RPMI8226 (cell line): ENCODE results near the gene TCL1A.

ENCODE experiments used
- DNase-seq: peaks from one replicate; pipeline ENCODE4 v3.0.0-alpha.2; 2015

The TCL1A gene

DNA sequence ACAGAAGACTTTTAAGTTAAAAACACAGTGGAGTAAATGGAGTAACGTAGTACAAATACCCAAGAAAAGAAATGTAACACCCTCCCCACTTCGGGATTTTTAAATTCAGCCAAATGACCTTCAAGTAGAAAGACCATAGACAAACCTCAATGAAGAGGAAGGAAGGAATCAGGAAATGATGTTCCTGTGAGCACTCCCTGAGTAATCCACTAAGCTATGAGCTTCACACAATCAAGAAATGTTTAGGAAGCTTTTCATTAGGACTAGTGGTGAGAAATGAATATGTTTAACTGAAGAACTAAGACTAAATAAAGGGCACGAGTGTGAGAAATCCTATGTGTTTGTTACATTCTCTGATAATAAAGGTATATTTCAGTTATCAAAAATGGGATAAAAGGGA, 10.1 kb downstream of the TCL1A start:
- DNase-seq = no peak

DNA sequence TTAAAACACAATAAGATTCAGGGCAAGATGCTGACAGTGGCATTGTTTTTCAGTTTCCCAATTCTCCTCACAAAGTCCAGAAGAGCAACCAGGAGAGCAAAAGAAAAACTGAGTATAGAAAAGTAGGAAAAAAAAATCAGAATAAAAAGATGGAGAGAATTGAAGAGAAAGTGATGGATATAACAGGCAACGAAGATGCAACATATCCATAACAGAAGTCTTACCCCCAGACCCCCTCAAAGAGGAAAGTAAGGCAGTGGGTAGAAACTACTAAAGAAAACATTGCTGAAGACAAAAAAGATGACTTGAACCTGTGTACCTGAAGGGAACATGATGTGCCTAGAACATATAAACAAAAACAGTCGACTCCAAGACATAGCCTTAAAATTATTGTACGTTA, 10.6 kb downstream of the TCL1A start:
- DNase-seq = no peak

DNA sequence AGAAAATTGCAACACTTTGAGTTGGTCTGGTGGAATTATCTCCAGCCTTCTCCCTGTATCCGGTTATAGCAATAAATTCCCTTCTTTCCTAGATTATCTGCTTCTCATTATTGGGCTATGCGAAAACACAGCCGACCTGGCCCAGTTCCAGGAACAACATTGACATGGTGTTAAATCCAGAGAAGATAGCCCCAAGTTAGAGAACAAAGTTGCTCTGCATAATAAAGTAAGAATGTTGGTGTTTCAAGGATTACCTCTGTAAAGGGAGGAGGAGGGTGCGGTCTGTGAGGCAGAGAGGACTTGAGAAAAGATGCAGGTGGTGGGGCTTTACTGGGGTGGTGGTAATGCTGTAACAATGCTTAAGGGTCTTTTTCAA, 12.1 kb downstream of the TCL1A start:
- DNase-seq = no peak

DNA sequence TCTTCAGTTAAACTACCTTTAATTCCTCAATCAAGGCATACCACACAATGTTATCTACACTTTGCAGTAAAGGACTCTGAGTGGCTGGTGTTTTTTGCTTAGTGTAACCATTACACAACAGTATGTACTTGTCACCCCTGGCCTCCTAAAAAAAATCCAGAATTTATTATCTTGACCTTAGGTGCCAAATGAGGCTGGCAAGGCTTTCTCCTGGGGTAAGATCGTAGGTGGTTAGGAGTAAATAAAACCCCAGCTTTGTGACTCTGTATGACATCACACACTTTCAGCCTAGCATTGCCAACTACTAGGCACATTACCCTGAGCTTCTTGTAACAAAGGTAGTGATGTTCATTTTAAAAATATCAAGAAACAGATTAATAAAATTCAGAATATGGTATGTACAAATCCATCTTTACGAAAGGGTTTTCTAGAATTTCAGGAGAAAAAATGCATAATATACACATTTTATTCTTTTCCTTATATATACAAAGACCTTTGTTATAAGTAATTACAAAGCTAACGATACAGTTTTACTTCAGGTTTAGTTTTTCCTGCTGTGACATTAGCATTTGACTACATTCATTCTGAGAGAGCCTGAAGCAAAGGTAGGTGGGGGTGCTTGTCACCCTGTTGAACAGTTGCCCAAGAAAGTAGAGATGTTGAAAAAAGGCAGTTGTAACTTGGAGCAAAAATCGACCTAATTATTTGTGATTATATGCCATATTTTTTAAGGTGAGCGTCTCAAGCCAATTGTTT, 13.5 kb downstream of the TCL1A start:
- no peak for DNase-seq

DNA sequence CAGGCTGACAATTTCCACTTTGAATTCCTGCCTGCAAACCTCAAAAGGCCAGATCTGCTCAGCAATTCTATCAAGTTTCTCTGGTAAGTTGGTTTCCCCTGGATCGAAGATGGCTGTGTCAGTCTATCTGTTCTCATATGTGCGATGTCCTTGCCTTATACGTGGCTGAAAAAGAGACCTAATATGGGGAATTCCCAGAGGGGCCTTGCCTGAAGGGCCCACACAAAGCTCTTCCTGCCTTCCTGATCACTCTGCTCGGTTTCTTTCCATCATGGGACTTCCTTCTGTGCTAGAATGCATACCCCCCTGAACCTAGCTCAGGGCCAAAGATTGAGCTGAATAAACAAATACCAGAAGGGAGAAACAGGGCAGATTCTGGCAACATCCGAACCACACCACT, 14.5 kb downstream of the TCL1A start:
- no peak for DNase-seq

DNA sequence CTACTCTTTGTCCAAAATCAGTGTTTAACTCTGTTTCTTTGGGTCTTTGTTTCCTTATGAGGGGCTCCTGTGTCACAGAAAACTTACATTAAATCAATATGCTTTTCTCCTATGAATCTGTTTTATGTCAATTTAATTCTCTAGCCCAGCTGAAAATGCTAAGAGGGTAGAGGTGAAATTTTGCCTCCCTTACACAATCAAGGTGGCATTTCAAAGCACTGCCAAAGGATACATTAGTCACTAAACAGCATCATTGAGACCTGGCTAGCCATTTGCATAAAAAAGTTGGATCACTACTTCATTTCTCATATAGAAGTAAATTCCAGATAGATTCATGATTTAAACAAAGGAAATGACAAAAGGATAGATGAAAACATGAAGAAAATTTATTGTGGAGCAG, 15.6 kb downstream of the TCL1A start:
- no peak for DNase-seq

DNA sequence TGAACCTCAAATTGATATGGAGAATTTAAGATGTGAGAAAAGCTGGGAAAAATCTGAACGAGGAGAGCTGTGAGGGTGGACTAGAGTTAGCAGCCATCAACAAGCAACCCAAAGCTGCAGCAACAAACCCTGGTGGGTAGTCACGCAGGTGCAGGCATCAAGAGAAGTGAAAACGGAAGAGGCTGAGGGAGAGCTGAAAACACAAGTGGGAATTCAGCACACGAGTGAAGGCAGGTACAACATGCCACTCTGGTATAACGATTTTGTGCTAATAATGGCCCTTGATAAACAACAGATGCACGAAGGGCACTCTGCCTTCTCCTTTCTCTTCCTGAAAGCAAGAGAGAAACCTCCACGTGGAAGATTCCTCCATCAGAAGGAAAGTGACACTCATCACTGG, 16.2 kb downstream of the TCL1A start:
- DNase-seq = no peak

DNA sequence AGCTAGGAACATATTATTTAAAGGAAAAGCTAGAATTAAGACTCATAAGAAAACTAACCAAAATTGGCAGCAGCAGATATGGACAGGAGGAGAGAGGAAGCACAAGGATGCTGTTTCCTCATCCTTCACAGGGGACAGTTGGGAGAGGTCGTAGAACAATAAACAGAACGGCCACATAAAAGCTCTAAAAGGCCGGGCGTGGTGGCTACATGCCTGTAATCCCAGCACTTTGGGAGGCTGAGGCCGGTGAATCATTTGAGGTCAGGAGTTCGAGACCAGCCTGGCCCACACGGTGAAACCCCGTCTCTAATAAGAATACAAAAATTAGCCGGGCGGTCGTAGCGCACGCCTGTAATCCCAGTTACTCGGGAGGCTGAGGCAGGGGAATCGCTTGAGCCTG, 17.2 kb downstream of the TCL1A start:
- DNase-seq = no peak

DNA sequence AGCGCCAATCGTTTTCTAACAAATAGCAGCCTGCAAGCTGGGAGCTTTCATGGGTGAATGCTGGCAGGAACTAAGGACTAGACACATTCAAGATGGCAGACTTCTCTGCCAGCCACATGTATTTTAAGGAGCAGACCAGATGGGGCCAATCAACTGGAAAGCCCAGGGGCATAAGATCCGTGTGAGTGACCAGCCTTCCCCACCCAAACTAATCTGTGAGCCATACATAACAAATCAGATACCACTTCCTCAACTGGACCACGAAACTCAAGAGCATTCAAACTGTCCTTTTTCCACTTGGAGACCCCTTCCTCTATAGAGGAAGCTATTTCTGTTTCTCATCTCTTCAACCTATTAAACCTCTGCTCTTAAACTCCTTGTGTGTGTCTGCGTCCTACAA, 18.0 kb downstream of the TCL1A start:
- DNase-seq = no peak

DNA sequence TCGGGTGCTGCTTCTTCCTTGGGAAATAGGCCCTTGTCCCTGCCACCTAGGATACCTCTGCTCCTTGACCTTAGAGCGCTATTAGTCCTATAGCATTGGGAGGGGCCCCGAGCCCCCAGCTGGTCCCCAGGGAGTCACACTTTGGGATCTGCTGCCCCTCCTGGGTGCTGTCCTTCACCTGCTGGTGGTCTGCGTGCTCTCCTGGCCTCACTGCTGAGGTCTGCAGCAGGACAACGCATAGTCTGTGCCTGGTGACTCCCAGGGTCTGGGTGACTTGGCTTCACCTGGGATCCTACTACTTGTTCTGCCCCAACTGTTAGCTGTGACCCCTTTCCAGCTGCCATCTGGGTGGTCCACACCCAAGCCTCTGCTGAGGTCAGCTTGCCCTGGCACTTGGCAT, 18.9 kb downstream of the TCL1A start:
- DNase-seq = no peak

DNA sequence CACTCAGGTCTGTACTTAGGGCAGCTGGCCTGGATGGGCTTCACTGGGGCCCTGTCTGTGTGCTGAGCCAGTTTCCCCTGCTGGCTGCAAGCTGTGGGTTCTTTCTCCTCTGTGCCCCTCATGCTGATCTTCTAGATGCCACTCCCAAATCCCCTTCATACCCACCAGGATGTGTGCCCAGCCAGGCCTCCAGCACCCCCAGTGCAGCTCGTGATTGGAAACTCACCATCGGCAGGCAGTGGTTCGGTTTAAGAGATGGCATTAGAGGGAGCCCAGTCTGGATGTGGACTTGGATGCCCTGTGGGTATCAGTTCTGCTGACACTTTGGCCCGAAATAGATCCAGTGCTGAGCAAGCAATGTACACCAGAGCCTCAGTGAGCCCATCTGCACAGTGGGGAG, 21.8 kb downstream of the TCL1A start:
- DNase-seq = no peak

DNA sequence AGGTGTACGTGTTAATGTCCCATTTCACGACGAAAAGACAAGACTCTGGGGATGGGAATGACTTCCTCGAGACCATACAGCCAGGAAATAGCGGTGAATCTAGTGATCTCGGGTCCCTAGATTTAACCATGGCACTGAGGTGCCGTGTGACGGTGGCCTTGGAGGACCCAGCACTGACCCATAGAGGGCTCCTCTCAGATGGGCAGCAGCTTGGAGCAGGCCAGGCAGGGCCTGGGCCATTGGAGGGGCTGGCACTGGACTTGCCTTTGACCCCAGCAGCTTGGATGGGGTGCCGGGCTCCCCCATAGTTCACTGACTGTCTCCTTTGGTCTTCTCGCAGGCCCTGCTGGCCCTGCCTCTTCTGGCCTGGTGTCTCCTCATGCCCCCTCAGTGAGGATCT, 22.3 kb downstream of the TCL1A start:
- DNase-seq = no peak

DNA sequence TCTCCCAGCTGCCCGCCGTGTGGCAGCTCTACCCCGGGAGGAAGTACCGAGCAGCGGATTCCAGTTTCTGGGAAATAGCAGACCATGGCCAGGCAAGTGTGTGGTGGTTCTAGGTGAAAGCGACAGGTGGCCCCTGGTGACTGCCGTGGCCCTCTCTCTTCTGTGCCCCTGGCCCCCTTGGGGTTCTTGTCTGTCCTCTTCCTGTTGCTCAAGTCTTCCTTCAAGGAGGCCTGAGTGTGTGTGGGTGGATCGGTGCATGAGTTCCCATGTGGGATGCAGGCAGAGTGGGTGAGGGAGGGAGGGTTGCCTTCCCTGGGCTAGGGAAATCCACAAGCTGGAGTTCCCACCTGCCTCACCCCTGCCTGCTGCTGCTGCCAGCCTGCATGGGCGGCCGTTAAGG, 23.1 kb downstream of the TCL1A start:
- DNase-seq = no peak

DNA sequence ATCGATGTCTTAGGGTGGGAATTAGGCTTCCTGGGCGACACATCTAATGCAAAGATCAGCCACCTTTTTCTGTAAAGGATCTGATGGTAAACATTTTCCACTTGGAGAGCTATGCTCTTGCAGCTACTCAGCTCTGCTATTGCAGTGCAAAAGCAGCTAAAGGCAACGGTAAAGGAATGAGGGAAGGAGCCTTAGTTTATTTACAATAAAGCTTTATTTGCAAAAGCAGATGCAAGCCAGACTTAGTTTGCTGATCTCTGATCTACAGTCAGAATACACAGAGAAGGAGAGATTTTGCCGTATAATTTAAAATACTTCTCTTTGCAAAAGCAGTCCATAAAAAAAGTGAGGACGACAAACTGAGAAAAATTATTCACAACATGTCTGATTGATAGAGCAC, 24.5 kb downstream of the TCL1A start:
- no peak for DNase-seq

DNA sequence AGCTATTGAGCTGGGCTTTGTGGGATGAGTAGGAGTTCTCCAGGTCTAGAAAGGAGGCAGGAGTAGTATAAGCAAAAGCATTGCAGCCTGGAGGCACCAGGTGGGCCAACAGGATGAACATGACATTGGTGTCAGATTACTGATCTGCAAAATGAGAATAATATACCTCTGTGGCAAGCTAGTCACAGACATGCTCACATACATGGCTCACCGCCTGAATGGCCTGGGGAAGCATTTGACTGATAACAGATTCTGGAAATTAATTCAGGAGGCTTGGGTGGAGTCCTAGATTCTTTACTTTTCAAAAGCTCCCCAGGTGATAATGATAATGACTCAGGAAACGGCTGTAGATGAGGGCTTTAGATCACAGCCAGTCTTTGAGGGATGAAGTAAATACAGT, 27.0 kb downstream of the TCL1A start:
- no peak for DNase-seq

DNA sequence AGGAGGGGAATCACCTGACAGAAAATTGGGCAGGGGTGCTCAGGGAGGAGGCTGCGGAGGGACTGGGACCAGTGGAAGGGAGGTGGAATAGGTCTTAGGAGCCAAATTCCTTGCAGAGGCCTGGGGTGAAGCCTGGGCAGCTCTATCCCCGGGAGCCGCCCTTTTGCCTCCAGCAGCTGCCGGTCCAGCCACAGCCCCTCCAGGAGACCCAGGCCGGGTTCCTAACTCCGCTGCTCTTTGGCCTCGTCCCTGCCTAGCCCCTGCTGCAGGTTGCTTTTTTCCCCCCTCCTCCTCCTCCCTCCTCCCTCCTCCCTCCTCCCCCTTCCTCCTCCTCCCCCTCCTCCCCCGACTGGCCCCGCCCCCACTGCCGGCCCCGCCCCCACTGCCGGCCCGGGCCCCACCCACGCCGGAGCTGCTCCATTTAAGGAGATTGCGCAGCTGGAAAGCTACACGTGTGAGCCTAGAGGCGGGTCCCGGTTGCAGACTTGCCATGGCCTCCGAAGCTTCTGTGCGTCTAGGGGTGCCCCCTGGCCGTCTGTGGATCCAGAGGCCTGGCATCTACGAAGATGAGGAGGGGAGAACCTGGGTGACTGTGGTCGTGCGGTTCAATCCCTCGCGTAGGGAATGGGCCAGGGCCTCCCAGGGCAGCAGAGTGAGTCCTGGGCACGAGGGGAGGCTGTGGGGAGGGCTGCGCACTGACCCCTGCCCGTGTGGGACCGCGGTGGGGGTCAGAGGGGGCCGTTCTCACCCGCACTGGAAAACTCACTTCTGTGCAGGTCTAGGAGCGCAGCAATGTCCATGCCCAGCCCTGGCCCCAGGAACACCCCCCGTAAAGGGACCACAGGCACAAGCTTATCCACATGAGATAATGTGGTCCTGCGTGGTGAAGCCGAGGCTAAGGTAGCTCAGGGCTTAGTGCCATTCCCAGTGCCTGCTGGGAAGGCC, 27.7 kb downstream of the TCL1A start, which contains the start of gene TCL1B:
Gene TCL1B (plus strand): TSS at position 449 of the 945 bp plus-strand sequence. CDS start 42 bp downstream, at position 491.
- no peak for DNase-seq

DNA sequence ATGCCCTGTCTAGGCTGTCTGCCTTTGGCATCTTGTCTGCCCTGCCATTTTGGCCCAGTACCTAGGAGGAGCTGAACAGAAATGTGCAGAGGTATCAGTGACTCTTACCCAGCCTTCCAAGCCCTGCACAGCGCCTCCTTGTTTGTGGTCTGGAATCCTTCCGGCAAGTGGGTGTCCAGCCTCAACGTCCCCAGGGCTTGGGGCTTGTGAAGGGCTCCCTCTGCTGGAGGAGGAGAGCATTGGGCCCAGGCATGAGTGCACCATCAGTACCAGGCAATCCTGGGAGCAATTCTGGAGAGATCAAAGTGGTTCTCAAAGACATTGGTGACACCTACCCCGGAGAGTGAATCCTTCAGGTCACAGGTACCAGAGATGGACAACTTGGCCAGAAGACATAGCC, 30.1 kb downstream of the TCL1A start:
- DNase-seq = no peak

DNA sequence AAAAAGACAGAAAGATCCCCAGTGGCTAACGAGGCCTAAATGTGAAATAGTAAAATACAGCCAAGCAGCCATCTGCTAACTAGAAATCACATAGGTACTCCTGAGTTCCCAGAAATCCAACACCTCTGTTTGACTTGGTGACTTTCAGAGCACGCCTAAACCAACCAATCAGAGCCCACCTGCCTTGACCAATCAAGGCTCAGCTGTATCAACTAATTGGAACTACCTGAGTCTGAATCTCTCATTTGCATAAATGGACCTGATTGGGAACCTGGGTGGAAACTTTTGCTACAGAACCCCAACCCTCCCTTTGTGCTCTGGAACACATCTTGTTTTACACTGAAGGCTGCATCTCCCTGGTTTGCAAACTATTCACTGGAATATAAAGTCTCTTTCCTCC, 32.8 kb downstream of the TCL1A start:
- no peak for DNase-seq

DNA sequence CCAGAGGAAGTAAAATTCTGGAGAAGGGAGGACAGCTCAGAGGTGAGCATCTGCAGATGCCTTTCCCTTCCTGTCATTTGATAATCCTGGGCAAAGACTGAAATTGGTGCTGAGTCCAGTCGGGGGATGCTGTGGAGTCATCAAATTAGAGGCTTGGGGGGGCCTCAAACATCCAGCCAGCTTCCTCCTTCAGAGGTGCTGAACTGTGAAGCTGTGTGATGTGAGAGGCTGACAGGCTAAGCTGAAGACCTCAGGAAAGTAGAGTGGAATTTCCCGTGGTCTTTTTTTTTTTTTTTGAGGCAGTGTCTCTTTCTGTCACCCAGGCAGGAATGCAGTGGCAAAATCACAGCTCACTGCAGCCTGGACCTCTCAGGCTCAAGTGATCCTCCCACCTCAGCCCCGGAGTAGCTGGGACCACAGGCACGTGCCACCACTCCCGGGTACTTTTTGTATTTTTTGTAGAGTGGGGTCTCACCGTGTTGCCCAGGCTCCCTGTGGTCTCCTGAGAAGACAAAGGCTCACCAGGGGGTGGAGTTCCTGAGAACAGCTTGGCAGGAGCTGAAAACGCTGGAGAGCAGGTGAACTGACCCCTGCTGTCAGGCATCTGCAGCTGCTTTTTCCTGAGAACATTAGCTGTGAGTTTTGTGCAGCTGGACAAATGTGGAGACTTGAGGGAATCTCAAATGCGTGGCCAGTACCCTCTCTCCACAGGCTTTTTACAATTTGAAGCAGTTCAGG, 33.8 kb downstream of the TCL1A start:
- no peak for DNase-seq

DNA sequence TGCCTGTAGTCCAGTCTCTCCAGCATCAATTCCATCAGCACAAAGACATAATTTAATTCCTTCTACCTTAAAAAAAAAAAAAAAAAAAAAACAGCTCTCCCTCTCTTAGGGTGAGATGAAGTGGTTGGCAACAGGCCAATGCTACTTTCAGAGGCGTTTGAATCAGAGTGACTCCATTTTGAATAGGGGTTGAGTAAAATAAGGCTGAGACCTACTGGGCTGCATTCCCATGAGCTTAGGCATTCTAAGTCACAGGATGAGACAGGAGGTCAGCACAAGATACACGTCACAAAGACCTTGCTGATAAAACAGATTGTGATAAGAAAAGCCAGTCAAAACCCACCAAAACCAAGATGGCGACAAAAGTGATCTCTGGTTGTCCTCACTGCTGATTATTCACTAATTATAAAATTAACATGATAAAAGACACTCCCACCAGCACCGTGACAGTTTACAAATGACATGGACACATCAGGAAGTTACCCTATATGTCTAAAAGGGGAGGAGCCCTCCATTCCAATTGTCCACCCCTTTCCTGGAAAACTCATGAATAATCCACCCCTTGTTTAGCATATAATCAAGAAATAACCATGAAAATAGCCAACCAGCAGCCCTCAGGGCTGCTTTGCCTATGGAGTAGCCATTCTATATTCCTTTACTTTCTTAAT, 34.6 kb downstream of the TCL1A start:
- DNase-seq = no peak

DNA sequence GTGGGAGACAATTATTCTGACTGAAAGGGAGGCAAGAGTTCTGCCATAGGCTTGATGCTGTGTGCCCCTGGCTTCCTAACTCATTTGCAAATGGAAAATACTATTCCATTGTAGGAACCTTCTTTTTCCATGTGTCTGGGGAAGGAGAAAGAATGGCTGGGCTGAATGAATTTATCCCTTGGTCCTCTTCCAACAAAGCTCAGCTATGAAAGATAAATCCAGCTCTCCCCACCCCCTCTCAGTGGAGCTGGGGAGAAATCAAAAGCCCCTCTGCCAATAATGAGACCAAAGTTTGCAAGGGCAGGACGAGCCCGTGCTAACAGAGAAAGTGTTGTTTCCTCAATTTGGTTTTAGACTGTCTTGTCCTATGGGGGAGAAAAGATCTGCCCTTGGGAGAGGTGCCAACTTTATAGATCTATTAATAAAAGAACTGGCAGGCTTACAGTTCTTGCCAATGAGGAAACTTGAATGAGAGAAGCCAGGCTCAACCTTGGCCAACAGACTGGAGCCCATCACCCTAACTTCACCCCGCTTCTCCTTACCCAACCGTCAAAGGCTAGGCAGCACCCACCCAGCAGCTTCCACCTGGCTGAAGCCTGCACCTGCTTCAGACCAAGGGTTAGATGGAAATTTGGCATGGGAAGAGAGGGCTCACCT, 36.6 kb downstream of the TCL1A start:
- no peak for DNase-seq

DNA sequence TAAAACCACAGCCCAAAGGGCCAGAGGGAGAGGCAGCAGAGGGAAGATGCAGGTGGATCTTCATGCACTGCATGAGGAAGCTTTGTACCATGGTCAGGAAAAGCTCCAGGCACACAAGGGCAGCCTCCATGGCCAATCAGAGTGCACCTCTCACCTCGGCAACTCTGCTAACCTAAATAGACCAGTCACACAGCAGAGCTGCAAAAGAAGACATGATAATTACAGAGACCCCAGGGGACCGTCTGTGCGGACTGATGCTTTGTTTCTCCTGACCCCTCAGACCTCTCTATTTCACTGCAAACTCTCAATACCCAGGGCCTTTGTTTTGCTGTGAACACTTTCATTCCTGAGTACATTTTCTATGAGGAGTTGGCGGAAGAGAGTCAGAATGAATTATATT, 38.4 kb downstream of the TCL1A start:
- no peak for DNase-seq
